Activated naive CD4-positive, alpha-beta T cell treated with anti-CD3 and anti-CD28 coated beads, Interleukin-2, amount 50 U/mL, for 16 hours (primary cell): ENCODE measurements around the gene SYT7.

ENCODE experiments used
- DNase-seq: peaks from one replicate; pipeline ENCODE4 v3.0.0-alpha.2; 2020

SYT7 gene

DNA sequence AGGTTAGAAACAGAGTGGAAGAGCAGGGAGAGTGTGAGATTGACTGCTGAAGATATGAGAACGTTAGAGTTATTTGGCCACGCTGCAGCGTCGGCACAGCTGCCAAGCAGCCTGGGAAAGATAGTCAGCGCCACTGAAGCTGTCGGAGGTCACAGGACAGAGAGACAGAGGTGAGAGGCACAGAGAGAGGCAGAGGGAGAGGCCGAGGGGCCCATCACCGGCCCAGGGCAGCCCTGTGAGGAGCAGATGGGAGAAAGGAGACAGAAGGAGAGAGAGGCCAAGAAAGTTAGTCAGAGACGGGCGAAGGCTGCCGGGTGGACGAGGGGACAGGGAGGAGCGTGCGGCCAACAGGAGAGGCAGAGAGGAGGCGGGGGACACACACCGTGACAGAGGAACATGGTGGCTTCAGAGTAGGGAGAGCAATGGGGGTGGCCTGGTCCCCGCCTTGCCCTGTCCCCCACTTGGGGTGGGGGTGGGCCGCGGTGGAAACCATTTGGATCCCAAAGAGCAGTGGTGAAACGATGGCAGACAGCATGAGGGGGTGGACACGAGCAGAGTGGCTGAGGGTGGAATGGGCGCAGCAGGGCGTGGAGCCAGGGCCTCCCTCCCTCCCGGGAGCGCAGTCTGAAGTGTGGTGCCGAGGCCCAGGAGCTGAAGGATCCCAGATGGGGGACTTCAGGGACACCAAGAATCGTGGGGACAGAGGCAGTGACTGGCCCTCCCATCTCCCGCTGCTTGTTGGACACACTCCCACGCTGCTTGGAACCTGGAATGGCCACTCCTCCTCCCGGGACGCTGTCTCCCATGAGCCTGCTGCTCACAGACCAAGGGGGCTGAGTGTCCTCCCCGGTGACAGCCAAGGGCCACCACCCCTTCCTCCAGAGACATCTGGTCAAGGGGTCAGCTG is 45.7 kb downstream of the SYT7 start:
- no peak for DNase-seq

DNA sequence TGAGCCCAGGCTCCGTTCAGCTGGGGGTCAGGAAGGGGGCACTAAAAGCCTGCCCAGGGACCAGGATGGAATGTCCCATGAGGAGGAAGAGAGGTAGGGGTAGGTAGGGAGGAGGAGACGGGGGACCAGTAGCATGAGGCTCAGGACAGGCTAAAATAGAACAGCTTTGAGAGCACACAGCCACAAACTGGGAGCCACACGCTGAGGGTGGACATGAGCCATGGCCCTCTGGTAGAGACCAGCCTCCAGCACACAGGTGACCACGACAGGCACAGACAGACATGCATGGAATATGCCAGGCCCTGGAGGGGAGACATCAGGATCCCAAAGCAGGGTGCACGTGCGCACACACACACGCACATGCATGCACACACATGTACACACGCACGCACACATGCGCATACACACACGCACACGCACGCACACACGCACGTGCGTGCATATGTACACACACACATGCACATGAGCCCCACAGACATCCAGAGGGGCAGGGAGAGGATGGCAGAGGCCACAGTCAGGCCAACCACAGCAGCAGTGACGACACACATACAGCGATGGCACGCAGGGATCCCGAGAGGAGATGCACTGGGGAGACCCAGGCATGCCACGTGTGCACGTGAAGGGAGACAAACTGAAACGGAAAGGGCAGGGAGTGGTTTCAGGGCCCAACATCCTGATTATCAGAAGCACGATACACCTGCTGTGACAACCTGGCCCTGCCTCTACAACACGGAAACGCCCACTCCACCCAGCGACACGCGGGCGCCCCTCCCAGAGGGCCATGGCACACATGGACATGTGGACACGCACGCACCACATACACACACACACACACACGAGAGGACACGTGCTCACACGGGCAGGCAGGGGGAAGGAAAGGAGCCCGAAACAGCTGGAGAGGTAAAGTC is 46.6 kb downstream of the SYT7 start:
- no peak for DNase-seq

DNA sequence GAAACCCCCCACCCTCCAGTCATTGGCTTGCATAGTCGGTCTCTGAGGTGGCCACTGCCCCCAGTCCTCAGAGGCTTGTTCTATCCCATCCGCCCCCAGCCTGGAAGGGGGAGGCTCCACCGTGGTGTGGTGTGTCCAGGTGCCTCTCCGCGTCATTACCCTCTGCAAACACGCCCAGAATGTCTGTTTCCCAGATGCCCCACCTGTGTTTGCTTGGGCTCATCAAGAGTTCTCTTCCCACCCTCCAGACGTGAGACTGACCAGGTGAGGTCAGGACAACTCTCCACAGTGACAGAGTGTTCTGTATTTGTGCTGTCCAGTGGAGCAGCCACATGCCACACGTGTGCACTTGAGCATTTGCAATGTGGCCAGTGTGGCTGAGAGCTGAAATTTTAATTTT is 47.5 kb downstream of the SYT7 start:
- DNase-seq = no peak

DNA sequence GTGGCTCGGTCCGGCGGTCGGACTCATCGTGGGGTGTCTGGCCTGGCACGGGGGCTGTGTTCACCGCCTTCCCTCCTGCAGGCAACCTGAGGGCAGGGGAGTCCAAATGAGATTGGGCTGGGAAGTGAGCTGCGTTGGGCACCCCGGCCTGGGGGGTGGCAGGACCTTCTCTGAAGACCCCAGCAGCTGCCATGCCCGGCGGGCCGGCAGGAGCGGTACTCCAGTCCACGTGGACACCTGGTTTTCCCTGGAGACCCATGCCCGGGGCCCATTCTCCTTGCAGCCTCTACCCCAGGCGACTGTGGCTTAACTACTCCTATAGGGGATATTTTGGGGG is 47.9 kb downstream of the SYT7 start:
- no peak for DNase-seq

DNA sequence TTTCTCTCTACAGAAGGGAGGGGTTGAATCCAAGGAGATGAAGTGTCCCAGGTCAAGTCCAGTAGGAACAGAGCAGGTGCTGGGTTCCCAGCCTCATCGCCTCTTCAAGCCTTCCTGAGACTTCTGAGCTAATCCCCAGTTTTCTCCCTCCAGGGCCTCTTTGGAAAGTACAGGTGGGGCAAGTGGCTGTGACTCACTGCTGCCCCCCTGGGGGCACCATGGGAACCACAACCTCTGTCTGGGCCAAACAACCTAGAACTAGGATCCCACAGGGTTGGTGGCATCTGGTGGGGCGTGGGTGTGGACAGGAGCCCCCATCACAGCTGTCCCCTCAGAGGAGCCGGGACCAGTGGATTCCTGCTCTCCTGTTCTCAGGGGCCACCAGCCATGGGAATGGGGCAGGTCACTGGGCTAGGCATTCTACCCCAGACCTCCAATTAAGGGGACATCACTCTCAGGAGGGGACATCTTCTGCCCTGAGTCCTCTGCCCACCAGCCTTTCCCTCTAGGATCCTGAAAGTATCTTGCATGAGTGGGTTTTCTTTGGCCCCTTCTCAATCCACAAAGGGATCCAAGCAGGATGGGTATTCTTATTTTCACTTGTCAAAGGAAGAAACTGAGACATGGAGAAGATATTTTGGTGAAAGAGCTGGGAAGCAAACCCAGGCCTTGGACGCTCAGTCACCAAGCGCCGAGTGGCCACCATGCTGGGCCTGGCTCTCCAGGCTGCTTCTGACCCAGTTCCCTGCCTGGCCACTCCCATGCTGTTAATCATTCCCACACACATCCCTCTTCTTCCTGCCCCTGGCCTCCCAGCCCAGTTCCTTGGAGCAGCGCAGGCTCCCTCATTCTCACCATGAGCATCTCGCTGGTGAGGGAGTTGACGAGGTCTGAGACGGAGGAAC is 48.5 kb downstream of the SYT7 start:
- DNase-seq = peak; percentile 44

DNA sequence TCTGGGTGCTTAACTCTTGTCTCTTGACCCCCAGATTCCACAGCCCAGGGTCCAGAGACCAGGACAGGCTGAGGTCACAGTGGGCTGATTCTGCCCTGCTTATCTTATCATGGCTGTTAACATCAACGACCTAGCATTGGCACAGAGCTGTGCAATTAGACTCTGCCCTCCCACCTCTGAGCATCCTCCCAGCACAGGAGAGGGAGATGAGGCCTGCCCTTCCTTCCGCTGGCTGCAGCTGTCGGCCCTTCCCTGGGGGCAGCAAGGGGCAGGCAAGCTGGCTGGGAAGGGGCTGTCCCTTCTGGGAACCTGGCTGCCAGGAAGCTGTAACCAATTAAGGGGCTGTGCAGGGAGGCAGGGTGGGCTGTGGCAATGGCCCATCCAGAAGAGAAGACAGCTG is 49.8 kb downstream of the SYT7 start:
- DNase-seq = no peak

DNA sequence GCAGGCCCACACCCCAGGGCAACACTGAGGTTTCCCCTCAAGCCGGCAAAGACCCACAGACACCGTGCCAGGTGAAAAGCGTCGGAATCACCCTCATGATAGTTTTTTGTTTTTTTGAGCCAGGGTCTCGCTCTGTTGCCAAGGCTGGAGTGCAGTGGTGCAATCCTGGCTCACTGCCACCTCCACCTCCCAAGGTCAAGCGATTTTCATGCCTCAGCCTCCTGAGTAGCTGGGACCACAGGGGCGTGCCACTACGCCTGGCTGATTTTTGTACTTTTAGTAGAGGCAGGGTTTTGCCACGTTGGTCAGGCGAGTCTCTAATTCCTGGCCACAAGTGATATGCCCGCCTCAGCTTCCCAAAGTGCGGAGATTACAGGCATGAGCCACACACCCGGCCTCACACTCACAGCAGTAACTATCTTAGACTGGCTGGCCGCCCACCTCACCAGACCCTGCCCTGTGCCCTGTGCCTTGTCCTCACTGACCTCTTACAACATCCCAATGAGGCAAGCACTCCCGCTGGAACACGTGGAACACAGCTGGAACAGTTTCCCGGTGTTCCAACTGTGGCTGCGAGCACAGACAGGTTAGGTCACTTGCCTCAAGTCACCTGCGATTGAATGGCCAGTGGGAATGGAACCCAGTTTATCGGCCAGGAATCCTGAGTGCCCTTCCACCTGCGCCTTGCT is 51.2 kb downstream of the SYT7 start:
- DNase-seq = no peak

DNA sequence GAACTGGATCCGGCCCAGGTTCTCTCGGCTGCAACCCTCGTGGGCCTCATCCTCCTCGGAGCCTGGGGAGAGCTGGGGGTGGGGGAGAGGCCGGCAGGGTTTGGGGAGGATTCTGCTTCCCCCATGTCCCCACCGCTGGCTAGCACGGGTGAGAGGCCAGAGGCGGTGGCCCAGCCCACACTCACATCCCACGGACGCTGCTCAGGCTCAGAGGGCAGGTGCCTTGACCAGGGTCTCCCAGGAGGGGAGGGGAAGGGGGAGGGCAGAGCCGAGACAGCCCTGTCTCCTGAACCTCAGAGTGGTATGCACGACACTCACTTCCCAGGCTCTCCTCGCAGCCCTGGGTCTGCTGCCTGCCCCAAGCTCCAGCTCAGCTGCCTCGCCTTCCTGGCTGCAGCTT is 52.8 kb downstream of the SYT7 start:
- no peak for DNase-seq

DNA sequence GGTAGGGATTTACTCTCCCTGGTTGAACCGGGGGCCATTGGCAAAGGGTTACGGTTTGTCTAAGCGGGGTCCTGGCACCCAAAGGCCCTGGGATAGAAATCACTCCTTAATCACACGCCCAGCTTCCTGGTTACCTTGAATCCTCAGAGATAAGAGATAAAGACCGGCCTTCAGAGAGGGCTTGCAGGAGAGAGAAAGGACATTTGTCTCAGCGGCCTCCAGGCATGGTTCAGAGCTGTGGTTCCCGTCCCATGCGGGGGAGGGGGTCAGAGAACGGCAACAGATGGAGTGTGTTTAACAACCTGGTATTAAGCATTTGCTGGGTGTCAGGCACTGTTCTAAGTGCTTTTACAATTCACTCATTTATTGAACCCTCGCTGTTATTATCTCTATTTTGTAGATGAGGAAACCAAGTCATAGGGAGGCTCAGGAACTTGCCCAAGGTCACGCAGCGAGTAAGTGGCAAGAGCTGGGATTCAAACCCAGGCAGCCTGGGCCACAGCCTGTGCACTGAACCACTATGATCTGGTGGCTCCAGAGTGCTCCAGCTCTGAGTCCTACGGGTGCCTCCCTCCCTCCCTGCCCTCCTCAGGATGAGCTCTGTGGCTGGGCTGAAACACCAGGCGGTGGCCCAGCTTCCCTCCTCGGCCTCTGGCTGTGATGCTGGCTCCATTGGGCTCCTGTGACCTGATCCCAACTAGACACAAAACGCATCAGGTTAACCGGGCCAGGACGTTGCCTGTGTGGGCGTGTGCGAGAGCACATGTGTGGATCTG is 53.7 kb downstream of the SYT7 start:
- DNase-seq = no peak

DNA sequence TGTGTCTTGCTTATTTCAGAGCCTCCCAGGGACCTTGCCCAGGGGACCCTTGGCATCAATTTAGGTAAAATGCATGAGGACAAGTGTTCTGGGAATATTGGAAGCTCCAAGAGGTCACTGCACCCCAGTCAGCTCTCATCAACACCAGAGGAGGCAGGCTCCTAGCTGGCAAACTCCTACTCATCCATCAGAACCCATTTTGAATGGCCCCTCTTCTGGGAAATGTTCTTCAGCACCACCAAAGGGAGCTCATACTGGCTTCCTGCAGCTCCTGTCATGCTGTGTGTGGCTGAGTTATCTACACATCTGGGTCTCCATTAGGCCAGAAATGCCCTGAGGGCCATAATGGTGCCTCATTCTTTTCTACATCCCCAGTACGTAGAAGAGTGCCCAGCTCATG is 54.6 kb downstream of the SYT7 start:
- DNase-seq = no peak

DNA sequence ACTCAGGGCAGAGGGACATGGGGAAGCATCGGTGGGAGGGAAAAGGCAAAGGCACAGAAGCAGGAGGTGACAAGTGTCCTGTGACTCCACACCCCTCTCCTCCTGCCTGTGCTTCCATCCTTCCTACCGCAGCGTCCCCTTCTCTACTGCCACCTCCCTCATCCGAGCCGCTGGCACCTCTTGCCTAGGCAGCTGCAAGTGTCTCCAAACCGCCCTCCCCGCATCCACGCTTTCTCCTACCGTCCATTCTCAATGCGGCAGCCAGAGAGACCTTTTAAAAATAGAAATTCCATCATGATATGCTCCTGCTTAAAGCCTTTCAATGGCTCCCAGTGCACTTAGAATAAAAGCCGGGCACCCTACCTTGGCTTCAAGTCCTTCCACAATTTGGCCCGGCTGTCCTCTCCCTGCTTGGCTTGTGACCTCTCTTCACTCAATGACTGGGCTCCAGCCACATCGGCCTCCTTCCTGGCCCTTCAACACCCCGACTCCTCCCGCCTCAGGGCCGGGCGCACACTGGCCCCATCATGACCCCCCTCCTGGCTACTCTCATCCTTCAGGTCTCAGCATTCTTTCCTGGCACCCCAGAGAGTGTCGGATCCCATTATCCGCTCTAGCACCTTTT is 55.8 kb downstream of the SYT7 start:
- DNase-seq = no peak

DNA sequence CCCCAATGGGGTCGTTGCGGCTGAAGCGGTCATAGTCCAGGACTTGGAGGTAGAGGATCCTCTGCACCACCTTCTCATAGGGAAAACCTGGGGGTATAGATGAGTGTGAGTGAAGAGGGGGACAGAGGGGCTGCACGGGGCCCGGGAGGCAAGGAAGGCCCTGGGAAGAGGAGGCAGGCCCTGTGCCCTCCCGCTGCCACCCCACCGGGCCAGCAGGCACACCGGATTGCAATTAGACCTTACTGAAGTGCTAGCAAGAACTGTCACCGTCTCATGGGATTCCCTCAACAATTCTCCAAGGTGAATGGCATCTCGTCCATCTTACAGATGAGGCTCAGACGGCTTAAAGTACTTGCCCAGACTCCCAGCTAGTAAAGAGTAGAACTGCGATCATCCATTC is 56.4 kb downstream of the SYT7 start:
- DNase-seq = no peak

DNA sequence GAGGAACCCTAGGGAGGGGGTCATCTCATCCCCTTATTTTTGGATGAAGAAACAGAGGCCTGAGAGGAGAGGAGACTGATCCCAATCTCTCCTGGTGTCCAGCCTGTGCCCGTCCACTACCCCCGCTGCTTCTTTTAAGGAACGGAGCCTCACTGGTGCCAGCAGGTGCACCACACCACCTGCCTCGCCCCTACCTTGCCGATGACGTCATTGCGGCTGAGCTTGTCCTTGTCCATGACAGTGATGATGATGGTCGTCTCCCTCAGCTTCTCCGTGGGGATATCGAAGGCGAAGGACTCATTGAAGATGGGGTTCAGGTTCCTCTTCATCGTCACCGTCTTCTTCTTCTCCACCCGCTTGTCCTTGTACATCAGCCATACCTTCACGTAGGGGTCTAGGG is 58.0 kb downstream of the SYT7 start:
- no peak for DNase-seq

DNA sequence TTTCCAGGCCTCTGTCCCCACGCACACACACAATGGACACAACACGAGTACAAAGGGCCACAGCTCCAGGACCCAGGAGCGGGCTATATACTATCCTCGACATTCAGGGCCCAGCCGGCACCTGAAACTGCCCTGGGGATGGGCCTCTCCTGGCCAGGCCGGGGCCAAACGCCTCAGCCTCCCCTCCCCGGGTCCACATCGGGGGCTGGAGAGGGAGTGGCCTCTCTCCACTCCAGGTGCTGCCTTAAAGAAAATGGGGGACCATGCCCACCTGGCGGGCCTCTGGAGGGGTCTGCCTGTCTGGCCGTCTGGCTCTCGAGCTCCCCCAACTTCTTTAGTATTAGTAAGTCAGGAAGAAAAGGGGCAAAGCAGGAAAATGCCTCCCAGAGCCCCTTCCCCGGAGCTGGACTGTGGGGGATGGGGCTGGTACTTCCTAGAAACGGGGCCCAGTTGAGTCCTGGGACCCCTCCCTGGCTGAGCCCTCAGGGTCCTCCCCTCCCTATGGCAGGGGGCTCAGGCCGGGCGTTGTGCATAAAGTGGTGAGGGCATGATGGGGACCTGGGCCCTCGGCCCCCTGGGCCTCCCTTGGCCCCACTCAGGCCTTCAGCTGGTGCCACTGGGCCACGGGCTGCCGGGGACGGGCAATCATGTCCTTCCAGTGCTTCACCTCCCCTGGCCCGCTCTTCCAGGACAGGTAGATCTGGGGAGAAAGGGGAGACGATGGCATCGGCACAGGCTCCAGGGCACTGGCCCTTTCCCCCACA is 62.7 kb downstream of the SYT7 start:
- no peak for DNase-seq

DNA sequence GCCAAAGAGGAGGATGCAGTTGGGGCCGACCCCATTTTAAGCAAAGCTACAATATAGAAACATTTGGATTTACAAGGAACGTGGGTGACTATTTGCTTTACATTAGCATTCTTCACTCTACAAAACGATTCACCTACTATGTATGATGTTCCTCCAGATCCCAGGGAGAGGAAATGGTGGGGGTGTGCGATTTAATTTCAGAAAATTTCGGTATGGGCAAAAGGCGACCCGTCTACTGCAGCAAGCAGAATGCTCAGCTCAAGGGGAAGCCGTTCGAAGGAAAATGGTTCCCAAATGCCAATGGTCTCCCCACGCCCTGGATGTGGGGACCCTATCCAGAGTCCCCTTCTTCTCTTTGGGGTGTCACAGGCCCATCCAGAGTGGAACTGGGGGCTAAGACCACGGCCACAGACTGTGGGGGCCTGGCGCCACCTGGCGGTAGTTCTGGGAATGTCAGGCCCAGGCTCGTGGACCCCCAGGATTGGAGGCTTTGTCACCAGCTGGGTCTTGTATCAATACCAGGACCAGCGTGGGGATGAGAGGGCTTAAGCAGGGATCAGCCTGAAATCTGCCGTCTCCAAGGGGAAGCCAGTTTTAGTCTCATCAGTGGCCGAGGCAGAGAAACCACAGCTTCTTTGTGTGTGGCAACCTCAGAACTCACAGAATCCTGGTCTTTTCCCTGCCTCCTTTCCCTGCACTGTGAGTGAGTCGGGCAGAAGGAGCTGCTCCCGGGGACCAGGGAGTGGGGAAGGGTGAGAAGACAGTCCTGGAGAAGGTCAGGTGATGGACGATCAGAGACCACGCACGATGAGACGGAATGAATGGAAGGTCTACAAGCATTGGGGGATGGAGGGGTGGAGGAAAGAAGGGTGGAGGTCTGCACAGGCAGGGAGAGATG is 64.0 kb downstream of the SYT7 start:
- DNase-seq = peak; percentile 60

DNA sequence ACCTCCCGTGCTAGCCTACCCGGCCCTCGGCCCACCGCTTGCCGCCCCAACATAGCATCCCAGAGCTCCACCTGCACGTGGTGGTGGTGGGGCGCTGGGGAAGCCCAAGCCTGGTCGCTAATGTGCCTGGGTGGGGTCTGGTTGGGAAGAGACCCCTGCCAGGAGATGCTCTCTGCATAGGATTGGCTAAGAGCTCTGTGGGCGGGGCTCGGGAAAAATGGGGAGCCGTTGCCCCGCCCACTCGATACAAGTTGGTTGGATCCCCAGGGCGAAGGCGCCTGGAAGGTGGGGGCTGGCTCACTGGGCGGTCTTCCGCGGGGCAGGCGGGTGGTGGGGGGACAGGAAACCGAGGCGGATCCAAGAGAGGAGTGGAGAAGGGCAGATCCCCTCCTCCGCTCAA is 64.7 kb downstream of the SYT7 start:
- DNase-seq = no peak

DNA sequence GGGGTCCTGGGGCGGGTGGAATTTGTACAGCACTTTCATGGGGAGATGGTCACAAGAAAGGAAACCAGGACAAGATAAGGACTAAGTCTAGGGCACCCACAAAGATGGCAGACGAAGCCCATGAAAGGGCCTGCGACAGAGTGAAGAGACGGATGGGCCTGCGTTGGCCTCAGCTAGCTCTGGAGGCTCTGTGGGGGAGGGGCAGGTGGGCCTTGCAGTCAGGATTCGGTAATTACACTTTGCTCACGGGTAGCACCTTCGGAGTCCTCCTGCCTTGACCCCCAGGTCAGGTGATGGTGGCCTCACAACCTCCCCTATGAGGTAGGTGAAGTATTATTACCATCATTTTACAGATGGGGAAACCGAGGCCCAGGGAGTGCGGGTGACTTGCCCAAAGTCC is 65.2 kb downstream of the SYT7 start:
- no peak for DNase-seq

DNA sequence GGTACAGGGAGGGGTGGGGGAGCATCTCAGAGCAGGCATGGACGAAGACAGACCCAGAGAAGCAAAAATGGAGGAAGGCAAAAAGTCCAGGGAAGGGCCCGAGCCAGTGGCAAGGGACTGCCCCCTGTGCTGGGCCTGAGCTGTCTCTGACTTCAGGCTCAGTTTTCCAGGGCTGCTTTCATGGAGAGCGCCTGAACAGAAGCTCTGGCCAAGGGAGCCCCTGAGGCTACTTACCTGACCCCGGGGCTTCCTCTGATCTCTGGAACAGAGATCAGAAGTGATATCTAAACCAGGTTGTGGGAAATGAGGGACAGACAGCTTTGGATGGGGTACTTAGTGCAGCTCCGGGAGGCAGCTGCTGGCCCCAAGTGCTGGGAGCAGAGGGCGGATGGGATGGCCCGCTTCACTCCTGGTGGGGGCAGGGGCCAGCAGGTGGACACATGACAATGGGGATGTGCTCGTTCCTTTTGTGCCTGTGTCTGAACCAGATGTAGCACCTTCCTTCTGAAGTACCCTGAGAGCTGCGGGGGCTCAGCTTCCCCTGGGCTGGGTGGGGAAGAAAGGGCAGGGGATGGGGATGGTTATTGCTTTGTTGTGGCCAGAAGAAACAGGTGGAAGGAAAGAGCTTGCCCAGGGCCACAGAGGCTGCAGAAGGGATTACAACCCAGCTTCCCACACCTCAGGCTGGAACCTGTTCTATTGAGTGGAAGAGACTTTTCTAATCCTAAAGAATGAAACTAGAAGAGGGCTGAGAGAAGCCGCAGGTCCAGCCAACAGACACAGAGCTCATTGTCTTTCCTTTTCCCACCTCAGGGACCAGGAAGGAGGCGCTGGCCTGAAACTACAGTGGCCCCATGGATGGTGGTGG is 66.6 kb downstream of the SYT7 start:
- no peak for DNase-seq
